IPS DF 4.7 (cell line): Measurements from ENCODE around the gene AKAP6.
"Not testable (repeated sequence)": the region's sequence is repeated elsewhere in the genome, so short reads cannot be mapped to it uniquely, and the experiment has no call there.

Experiments used
- DNase-seq: peaks from one replicate; pipeline ENCODE4 v3.0.0-alpha.2; 2013; ENCODE audit warnings: low spot score; ENCODE audit errors: extremely low read depth

AKAP6 gene

GRCh38 chr14:32435411-32435810, 106.3 kb downstream of the AKAP6 start:
- no peak for DNase-seq

- no peak for DNase-seq
These were observed 107.9 kb downstream of the AKAP6 start for GRCh38 chr14:32436993-32437392.

GRCh38 chr14:32438517-32438916, 109.4 kb downstream of the AKAP6 start:
- DNase-seq = no peak

- DNase-seq = no peak
These were observed 115.0 kb downstream of the AKAP6 start for GRCh38 chr14:32443890-32444661.

GRCh38 chr14:32447371-32447770, 118.3 kb downstream of the AKAP6 start:
- DNase-seq = no peak

GRCh38 chr14:32449648-32450047, 120.5 kb downstream of the AKAP6 start:
- no peak for DNase-seq

GRCh38 chr14:32450919-32451675, 122.0 kb downstream of the AKAP6 start:
- DNase-seq = no peak

GRCh38 chr14:32453857-32454810, 125.0 kb downstream of the AKAP6 start:
- DNase-seq = no peak

GRCh38 chr14:32457213-32457920, 128.3 kb downstream of the AKAP6 start:
- DNase-seq = no peak

- DNase-seq = no peak
These were observed 129.6 kb downstream of the AKAP6 start for GRCh38 chr14:32458720-32459119.

GRCh38 chr14:32460267-32460666, 131.2 kb downstream of the AKAP6 start:
- DNase-seq = no peak

- DNase-seq = not testable (repeated sequence)
These were observed 133.5 kb downstream of the AKAP6 start for GRCh38 chr14:32462553-32462952.

GRCh38 chr14:32468955-32469354, 139.9 kb downstream of the AKAP6 start:
- no peak for DNase-seq

GRCh38 chr14:32469388-32470160, 140.5 kb downstream of the AKAP6 start:
- DNase-seq = no peak

GRCh38 chr14:32470161-32470715, 141.1 kb downstream of the AKAP6 start:
- no peak for DNase-seq

GRCh38 chr14:32471181-32471580, 142.1 kb downstream of the AKAP6 start:
- no peak for DNase-seq

- no peak for DNase-seq
These were observed 143.0 kb downstream of the AKAP6 start for GRCh38 chr14:32472076-32472475.

GRCh38 chr14:32472512-32473463, 143.7 kb downstream of the AKAP6 start:
- no peak for DNase-seq

GRCh38 chr14:32473464-32473855, 144.4 kb downstream of the AKAP6 start:
- no peak for DNase-seq
